Activated T-cell treated with anti-CD3 and anti-CD28 coated beads, Interleukin-2, amount 50 U/mL, for 24 hours (primary cell): ENCODE data around the gene EYS.
"Not testable (repeated sequence)": the region's sequence is repeated elsewhere in the genome, so short reads cannot be mapped to it uniquely, and the experiment has no call there.

Experiments used
- DNase-seq: peaks from one replicate; pipeline ENCODE4 v3.0.0-alpha.2; 2020
- H3K27ac Mint-ChIP-seq: 2 replicates; pipeline ENCODE4 v1.8.0; 2020; ENCODE audit warnings: mild to moderate bottlenecking, mixed read lengths
- H3K27me3 Mint-ChIP-seq: 2 replicates; pipeline ENCODE4 v1.8.0; 2020; ENCODE audit warnings: mixed read lengths
- H3K36me3 Mint-ChIP-seq: 2 replicates; pipeline ENCODE4 v1.8.0; 2020; ENCODE audit warnings: low read depth, mixed read lengths
- H3K4me1 Mint-ChIP-seq: 2 replicates; pipeline ENCODE4 v1.8.0; 2020; ENCODE audit warnings: low read depth, mixed read lengths
- H3K4me3 Mint-ChIP-seq: 2 replicates; pipeline ENCODE4 v1.8.0; 2020; ENCODE audit warnings: mild to moderate bottlenecking, moderate library complexity, mixed read lengths
- H3K9me3 Mint-ChIP-seq: 2 replicates; pipeline ENCODE4 v1.8.0; 2020; ENCODE audit warnings: mixed read lengths

Gene EYS

GRCh38 chr6:63975699-63976098 lies 1731.3 kb downstream of the EYS start:
- no peak overlapping the region for H3K27ac Mint-ChIP-seq
- DNase-seq = no peak
- H3K9me3 Mint-ChIP-seq = no peaks in the 10 kb centered on the region
- H3K36me3 Mint-ChIP-seq = no peaks in the 10 kb centered on the region
- no peaks in the 10 kb centered on the region for H3K4me1 Mint-ChIP-seq
- no peaks in the 10 kb centered on the region for H3K27me3 Mint-ChIP-seq
- no peak overlapping the region for H3K4me3 Mint-ChIP-seq

GRCh38 chr6:63968650-63969049 lies 1738.4 kb downstream of the EYS start:
- Mint-ChIP-seq H3K4me3 (no peak overlapping the region), H3K36me3 (no peaks in the 10 kb centered on the region), H3K4me1 (no peaks in the 10 kb centered on the region), H3K27me3 (no peaks in the 10 kb centered on the region), H3K27ac (no peak overlapping the region), H3K9me3 (no peaks in the 10 kb centered on the region)
- DNase-seq = no peak

DNA sequence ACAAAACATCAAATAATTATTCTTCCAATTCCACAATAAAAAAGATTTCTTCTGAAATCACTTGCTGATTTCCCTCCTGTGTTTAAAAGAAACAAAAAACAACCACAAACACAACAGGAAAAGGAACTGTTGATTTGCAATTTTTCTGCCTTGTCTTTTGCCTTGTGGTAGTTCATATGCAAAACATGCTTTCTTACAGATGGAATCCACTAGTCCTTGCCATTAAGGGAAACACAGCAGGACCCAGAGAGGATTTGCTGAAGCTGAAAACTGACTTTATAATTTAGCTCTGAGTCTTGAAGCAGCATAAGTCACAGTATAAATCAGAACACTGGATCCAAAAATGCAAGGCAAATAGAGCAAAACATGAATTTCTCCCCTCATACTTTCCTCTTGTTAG lies 1742.7 kb downstream of the EYS start:
- H3K9me3 Mint-ChIP-seq = peaks cover 3% of the 10 kb centered on the region
- H3K36me3 Mint-ChIP-seq = no peaks in the 10 kb centered on the region
- no peak overlapping the region for H3K4me3 Mint-ChIP-seq
- H3K4me1 Mint-ChIP-seq = no peaks in the 10 kb centered on the region
- no peak overlapping the region for H3K27ac Mint-ChIP-seq
- H3K27me3 Mint-ChIP-seq = no peaks in the 10 kb centered on the region
- DNase-seq = no peak

DNA sequence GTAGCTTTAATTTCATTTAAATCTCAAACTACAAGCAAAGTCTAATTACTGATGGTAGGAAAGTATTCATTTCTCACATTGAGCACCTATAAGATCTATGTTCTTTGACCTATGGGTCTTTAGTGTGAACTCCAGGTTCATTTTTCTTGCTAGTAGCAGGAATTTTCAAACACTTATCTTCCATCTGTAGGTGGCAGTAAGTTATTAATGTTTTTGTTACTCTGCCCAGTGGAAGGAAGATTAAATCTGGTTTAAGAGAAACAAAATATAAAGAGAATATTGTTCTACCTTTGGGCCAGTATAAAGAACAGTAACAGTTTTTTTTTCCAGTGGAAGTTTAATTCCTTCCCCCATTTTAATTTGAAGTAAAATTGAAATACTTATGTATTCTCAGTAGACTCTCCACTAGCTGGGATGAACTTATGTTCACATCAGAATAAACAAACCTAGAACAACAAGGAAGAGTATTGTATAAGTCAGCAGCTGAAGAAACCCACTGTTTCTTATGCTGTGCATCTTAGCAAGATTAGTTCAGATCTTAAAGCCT lies 1743.2 kb downstream of the EYS start:
- H3K27ac Mint-ChIP-seq = no peak overlapping the region
- H3K36me3 Mint-ChIP-seq = no peaks in the 10 kb centered on the region
- DNase-seq = no peak
- H3K27me3 Mint-ChIP-seq = no peaks in the 10 kb centered on the region
- H3K4me1 Mint-ChIP-seq = no peaks in the 10 kb centered on the region
- peaks cover 5% of the 10 kb centered on the region for H3K9me3 Mint-ChIP-seq
- no peak overlapping the region for H3K4me3 Mint-ChIP-seq

DNA sequence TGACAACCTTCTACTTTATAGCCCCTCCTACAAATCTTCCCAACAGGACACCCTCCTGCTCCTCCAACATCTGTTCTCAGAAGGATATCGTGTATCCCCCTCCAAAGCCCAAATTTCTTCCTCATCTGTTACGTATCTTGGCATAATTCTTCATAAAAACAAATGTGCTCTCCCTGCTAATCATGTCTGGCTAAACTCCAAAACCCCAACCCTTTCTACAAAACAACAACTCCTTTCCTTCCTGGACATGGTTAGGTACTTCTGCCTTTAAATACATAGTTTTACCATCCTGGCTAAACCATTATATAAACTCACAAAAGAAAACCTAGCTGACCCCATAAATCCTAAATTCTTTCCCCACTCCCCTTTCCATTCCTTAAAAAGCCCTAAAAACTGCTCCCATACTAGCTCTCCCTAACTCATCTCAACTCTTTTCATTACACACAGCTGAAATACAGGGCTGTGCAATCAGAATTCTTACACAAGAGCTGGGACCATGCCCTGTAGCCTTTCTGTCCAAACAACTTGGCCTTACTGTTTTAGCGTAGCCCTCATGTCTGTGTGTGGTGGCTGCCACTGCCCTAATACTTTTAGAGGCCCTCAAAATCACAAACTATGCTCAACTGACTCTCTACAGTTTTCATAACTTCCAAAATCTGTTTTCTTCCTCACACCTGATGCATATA lies 1753.5 kb downstream of the EYS start:
- not testable (repeated sequence) for H3K4me3 Mint-ChIP-seq, H3K4me1 Mint-ChIP-seq, DNase-seq, H3K27me3 Mint-ChIP-seq, H3K27ac Mint-ChIP-seq, H3K36me3 Mint-ChIP-seq, H3K9me3 Mint-ChIP-seq

DNA sequence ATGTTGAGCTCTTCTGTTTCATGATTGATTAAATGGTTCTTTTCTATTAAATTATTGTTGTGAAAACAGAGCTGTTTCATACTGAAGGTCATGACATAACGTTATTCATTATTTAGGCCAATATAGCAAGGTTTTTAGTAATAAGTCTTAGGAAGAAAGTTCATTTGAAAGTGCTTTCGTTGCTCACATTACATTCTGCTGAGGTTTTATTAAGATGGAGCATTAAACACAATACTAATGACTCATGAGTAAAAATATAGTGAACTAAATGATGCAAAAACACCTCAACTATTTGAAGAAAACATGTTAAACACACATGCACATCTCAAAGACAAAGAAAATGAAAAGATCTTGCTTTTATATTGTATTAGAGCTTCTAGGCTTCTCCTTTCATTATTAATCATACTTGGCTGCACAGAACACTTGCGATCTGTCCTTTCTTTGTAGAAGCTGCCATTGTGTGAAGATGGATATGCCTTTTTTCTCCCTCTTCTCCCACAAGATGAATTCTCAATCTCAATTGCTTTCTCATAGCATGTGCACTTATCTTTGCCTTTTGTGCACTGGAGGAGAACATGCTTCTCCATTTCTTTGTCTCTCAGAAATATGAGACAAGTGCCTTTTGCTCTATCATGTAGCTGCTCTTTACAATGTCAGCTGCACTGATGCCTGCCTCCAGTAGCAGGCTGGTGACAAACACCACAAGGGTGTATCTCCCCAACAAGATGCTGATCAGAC lies 1759.1 kb downstream of the EYS start:
- H3K27me3 Mint-ChIP-seq = no peaks in the 10 kb centered on the region
- H3K9me3 Mint-ChIP-seq = no peaks in the 10 kb centered on the region
- no peak for DNase-seq
- H3K4me1 Mint-ChIP-seq = no peaks in the 10 kb centered on the region
- no peak overlapping the region for H3K27ac Mint-ChIP-seq
- H3K4me3 Mint-ChIP-seq = no peak overlapping the region
- H3K36me3 Mint-ChIP-seq = no peaks in the 10 kb centered on the region

DNA sequence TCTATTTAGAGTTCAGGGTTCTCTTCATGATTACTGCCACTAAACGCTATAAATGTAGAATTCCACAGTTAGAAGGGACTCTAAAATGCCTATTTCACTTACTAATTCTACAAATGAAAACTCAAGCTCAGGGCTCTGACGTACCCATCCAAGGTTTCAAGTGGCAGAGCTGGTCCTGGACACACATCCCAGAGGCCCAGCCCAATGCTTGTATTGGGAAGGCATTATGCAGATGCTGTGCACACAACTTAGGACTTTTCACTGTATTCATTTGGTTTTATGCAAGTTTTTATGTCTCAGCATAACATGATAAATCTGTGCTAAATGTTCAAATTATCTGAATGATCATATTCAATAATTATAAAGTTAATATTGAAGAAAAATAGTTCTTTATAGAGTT lies 1761.0 kb downstream of the EYS start:
- H3K9me3 Mint-ChIP-seq = no peaks in the 10 kb centered on the region
- no peak overlapping the region for H3K4me3 Mint-ChIP-seq
- no peak for DNase-seq
- H3K27me3 Mint-ChIP-seq = no peaks in the 10 kb centered on the region
- H3K4me1 Mint-ChIP-seq = no peaks in the 10 kb centered on the region
- no peak overlapping the region for H3K27ac Mint-ChIP-seq
- no peaks in the 10 kb centered on the region for H3K36me3 Mint-ChIP-seq

DNA sequence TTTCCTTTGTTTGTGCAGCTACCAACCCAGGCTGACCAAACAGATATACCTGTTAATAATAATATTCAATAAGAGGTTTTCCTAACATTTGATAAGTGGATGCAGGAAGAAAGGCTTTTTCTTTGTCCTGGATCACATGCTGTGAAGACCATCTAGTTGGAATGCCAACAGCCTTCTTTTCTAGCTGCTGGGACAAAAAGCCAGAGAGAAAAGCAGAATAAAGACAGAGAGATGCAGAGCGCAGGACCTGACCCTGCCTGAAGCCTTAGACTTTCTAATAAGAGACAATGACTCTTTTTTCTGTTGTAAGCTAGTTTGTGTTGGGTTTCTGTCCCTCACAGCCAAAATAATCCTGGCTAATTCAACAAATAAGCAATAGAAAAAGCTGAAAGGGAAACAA lies 1763.2 kb downstream of the EYS start:
- H3K36me3 Mint-ChIP-seq = no peaks in the 10 kb centered on the region
- DNase-seq = no peak
- H3K27me3 Mint-ChIP-seq = no peaks in the 10 kb centered on the region
- no peak overlapping the region for H3K27ac Mint-ChIP-seq
- H3K9me3 Mint-ChIP-seq = no peaks in the 10 kb centered on the region
- H3K4me3 Mint-ChIP-seq = no peak overlapping the region
- no peaks in the 10 kb centered on the region for H3K4me1 Mint-ChIP-seq

GRCh38 chr6:63941747-63942470 lies 1765.1 kb downstream of the EYS start:
- Mint-ChIP-seq H3K36me3 (no peaks in the 10 kb centered on the region), H3K4me3 (no peak overlapping the region), H3K27me3 (no peaks in the 10 kb centered on the region), H3K27ac (no peak overlapping the region), H3K4me1 (no peaks in the 10 kb centered on the region), H3K9me3 (no peaks in the 10 kb centered on the region)
- DNase-seq = no peak

DNA sequence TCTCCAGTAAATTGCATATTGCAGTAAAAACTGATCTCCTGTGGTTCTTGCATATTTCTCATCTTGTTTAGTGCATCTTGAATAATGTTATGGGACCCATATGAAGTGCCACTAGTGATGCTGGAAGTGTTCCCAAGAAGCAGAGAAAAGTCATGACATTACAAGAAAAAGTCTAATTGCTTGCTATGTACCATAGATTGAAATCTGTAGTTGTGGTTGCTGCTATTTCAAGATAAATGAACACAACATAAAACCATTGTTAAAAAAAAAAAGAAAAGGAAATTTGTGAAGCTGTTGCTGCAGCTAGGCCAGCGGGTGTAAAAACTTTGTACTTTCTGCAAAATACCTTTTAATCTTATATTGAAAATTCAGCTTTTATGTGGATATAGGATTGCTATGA lies 1767.0 kb downstream of the EYS start:
- Mint-ChIP-seq H3K27ac (no peak overlapping the region), H3K4me1 (no peaks in the 10 kb centered on the region), H3K4me3 (no peak overlapping the region), H3K36me3 (no peaks in the 10 kb centered on the region), H3K27me3 (no peaks in the 10 kb centered on the region), H3K9me3 (no peaks in the 10 kb centered on the region)
- DNase-seq = no peak

GRCh38 chr6:63936399-63936798 lies 1770.6 kb downstream of the EYS start:
- no peak overlapping the region for H3K4me3 Mint-ChIP-seq
- H3K4me1 Mint-ChIP-seq = no peaks in the 10 kb centered on the region
- no peaks in the 10 kb centered on the region for H3K36me3 Mint-ChIP-seq
- no peak overlapping the region for H3K27ac Mint-ChIP-seq
- no peak for DNase-seq
- no peaks in the 10 kb centered on the region for H3K9me3 Mint-ChIP-seq
- H3K27me3 Mint-ChIP-seq = no peaks in the 10 kb centered on the region

GRCh38 chr6:63935732-63936131 lies 1771.3 kb downstream of the EYS start:
- H3K9me3 Mint-ChIP-seq = no peaks in the 10 kb centered on the region
- no peaks in the 10 kb centered on the region for H3K27me3 Mint-ChIP-seq
- H3K36me3 Mint-ChIP-seq = no peaks in the 10 kb centered on the region
- H3K4me3 Mint-ChIP-seq = no peak overlapping the region
- DNase-seq = no peak
- H3K4me1 Mint-ChIP-seq = no peaks in the 10 kb centered on the region
- H3K27ac Mint-ChIP-seq = no peak overlapping the region

DNA sequence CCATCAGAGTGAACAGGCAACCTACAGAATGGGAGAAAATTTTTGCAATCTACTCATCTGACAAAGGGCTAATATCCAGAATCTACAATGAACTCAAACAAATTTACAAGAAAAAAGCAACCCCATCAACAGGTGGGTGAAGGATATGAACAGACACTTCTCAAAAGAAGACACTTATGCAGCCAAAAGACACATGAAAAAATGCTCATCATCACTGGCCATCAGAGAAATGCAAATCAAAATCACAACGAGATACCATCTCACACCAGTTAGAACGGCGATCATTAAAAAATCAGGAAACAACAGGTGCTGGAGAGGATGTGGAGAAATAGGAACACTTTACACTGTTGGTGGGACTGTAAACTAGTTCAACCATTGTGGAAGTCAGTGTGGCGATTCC lies 1773.1 kb downstream of the EYS start:
- not testable (repeated sequence) for H3K4me3 Mint-ChIP-seq, H3K4me1 Mint-ChIP-seq, H3K36me3 Mint-ChIP-seq, H3K27ac Mint-ChIP-seq, H3K27me3 Mint-ChIP-seq, DNase-seq, H3K9me3 Mint-ChIP-seq

GRCh38 chr6:63930848-63931247 lies 1776.2 kb downstream of the EYS start:
- H3K36me3 Mint-ChIP-seq = no peaks in the 10 kb centered on the region
- H3K9me3 Mint-ChIP-seq = no peaks in the 10 kb centered on the region
- DNase-seq = no peak
- no peaks in the 10 kb centered on the region for H3K27me3 Mint-ChIP-seq
- no peak overlapping the region for H3K27ac Mint-ChIP-seq
- H3K4me1 Mint-ChIP-seq = no peaks in the 10 kb centered on the region
- no peak overlapping the region for H3K4me3 Mint-ChIP-seq

DNA sequence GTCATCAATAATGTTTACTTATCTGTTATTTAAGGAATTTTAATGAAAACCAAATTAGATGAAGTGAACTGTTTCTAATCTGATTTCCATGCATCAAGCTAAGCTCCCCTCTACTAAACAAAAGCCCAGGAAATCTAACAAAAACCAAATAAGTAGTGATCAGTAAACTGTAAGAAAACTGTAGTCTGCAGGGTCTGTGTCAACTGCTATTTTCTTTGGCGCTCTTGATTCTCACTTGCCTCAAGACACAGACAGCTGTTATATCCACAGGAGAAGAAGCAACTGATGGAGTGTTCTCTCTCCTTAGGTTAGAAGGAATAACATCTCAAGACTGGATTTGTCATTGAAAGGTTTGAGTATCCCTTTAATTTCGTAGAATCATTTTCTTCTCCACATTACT lies 1777.9 kb downstream of the EYS start:
- Mint-ChIP-seq H3K36me3 (no peaks in the 10 kb centered on the region), H3K4me1 (no peaks in the 10 kb centered on the region), H3K4me3 (no peak overlapping the region), H3K27ac (no peak overlapping the region), H3K9me3 (no peaks in the 10 kb centered on the region), H3K27me3 (no peaks in the 10 kb centered on the region)
- DNase-seq = no peak
